GM18867 (cell line): ENCODE data around the gene LRRC61.
A peak's percentile ranks its signal among the peaks of the same experiment; 100 is the strongest.

Source experiments
- ATAC-seq: cut with Tn5 transposase; IDR thresholded peaks from one replicate; pipeline ENCODE4 v1.9.1; 2021; ENCODE audit warnings: mild to moderate bottlenecking, moderate library complexity; ENCODE audit not compliant: unreplicated experiment

Gene LRRC61

DNA sequence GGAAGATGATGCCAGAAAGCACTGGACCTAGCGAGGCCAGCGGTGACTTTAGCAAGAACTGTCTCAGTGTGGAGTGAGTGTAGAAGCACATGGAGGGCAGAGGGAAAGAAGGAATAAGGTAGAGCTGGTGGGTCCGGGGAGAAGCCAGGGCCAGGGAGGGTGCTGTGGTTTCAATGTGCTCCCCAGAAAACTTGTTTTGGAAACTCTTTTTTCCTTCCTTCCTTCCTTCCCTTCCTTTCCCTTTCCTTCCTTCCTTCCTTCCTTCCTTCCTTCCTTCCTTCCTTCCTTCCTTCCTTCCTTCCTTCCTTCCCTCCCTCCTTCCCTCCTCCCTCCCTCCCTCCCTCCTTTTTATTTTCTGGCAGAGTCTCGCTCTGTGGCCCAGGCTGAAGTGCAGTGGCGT, 23.8 kb downstream of the LRRC61 start:
- ATAC-seq: no peak

GRCh38 chr7:150351587-150352194, 28.5 kb downstream of the LRRC61 start:
- no peak for ATAC-seq

GRCh38 chr7:150355666-150356059, 32.5 kb downstream of the LRRC61 start:
- ATAC-seq: no peak

- ATAC-seq: no peak
Observed at GRCh38 chr7:150356265-150356897, 33.2 kb downstream of the LRRC61 start.

DNA sequence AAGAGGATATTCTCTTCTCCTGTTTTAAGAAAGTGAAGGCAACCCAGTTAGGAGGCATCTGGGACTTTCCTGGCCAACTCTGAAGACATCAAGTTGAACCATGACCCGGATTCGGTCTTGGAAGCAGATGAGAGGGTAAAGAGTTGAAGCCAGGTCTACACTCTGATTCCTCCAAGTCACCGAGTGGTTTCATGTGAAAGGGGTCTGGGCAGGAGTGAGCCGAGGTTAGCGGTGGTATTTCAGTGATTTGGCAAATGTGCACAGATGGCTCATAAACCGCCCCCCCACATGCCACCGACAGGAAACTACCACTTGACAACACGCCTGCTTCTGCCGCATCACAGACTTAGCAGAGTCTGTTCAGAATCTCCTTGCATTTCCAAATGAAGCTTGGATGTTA, 34.1 kb downstream of the LRRC61 start:
- no peak for ATAC-seq

DNA sequence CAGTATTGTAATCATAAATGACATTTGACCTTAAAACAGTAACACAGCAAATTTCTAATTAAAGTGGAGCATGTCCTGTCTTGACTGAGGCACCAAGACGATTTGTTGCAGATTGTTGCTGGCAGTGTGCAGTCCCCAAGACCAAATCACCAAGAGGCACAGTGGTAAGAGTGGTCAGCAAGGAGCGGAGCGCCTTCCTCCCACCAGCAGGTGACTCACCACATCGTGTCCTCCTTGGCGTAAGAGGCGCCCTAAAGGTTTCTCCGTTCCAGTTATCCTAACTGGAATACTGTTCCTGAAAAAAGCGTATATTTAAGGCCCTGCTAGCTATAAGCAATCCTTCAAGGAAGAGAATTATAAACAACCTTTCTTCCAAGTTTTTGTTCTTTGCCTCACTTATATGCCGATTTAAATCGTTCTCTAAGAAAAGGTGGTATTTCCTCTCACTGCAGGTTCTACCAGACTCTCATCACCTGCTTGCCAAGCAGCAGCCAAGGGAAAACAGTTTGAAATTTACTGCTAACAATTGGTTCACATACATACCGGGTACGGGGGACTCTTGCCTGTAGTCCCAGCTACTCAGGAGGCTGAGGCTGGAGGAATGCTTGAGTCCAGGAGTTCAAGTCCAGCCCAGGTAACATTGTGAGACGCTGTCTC, 34.7 kb downstream of the LRRC61 start:
- no peak for ATAC-seq

DNA sequence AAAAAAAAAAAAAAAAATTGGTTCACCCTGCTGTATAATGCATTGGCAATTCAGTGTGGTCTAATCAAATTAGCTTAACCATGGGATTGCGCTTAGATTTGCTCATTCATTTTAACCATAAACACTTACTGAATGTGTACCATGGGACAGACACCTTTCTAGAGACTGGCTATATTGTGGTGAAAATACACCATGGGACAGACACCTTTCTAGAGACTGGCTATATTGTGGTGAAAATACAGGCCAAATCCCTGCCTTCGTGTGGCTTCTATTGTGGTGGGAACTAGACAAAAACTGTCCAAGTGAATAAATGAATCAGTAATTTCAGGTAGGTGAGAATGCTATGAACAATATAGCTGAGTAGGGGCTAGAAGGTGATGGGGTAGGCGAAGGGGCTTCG, 35.3 kb downstream of the LRRC61 start:
- no peak for ATAC-seq

DNA sequence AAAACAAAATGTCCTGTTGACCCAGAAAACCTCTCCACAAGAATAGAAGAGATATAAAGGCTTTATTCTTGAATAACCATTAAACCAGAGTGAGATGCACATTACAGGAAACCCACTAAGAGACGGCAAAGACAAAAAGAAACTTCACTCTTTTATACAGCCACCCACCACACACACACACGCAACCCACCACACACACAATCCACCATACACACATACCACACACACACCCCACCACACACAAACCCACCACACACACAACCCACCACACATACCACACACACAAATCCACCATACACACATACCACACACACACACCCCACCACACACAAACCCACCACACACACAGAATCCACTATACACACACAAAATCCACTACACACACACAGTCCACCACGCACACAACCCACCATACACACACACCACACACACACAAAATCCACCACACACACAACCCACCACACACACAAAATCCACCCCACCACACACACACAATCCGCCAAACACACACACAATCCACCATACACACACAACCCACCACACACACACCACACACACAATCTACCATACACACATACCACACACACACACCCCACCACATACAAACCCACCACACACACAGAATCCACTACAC, 36.0 kb downstream of the LRRC61 start:
- ATAC-seq: no peak

- ATAC-seq: no peak
Observed at GRCh38 chr7:150359622-150360362, 36.6 kb downstream of the LRRC61 start.

- no peak for ATAC-seq
Observed at GRCh38 chr7:150360363-150361058, 37.4 kb downstream of the LRRC61 start.

DNA sequence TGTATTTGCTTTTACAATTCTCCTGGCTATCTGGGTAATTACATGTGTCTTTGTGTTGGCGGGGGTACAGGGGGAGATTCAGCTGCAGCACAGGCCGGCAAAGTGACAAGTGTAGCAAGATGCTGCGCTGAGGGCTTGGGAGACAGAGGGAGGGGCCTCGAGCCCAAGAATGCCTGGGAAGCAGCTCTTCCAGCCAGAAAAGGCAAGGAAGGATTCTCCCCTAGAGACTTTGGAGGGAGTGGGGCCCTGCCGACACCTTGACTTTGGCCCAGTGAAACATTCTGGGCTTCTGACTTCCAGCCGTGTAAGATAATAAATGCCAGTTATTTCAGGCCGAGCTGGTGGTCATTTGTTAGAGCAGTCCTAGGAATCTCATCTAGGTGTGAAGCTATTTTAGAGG, 38.2 kb downstream of the LRRC61 start:
- ATAC-seq: no peak

- no peak for ATAC-seq
Observed at GRCh38 chr7:150361807-150362621, 38.9 kb downstream of the LRRC61 start.

DNA sequence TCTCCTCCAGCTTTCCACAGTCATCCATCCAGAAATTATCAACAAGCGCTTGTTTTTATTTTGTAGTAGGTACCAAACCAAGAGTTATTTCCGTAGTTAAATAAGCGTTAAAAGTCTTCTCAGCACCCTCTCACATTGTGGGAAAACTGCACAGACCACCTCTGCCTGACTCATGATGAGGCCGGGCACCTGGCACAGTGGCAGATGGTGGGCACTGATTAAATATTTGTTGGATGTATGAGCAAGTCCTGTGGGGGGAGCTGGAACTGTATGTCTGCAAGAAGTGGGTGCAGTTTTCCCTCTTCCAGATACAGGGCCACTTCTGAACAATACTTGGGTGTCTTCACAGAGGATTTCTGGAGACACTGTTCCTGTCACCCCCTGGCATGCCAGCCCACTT, 40.2 kb downstream of the LRRC61 start:
- no peak for ATAC-seq

DNA sequence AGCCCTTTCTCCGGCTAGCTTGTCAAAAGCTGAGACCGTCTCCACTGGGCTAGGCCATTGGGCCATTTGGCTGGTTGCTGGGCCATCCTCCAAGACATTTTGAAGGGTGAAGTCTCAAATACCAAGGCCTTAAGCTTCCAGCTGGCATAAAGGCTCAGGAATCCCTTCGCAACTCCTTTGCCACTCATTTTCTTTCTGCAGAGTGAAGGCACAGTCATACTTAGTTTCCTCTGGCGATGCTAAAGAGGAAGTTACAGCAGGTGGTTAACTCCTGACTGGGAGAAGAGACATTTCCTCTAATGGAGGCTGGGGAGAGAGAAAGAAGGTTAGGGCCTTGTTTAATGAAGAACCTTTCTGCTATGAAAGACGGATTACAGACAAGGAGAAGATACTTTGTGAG, 40.7 kb downstream of the LRRC61 start:
- no peak for ATAC-seq

DNA sequence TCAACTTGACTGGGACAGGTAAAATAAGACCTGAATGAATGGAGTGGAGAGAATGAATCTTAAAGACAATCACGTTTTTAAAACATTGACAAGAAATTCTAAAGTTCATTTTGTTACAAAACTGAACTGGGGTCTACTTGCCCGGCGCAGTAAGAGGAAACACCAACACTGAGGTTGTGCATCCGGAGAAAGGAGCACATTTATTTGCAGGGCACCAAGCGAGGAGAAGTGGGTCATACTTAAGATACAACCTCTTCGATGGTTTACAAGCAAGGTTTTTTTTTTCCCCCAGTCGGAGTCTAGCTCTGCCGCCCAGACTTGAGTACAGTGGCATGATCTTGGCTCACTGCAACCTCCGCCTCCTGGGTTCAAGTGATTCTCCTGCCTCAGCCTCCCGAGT, 42.0 kb downstream of the LRRC61 start:
- ATAC-seq: no peak

- no peak for ATAC-seq
Observed at GRCh38 chr7:150365673-150366398, 42.7 kb downstream of the LRRC61 start.

DNA sequence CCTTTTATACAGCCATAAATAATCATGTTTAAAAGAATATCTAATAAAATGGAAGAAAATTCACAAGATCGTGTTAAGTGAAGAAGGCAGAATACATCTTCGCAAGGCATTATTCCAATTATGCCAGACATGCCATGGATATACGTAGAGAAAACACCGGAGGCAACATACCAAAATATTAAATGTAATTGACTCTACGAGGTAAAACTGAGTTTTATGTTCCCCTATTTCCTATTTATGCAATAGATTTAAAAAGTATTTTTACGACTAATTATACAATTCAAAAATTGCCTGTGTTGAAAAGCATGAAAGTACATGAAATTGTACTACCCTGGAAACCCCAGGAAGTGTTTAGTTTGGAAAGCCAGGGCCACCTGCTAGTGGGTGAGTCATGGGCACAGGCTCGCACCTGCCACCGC, 44.5 kb downstream of the LRRC61 start:
- no peak for ATAC-seq

DNA sequence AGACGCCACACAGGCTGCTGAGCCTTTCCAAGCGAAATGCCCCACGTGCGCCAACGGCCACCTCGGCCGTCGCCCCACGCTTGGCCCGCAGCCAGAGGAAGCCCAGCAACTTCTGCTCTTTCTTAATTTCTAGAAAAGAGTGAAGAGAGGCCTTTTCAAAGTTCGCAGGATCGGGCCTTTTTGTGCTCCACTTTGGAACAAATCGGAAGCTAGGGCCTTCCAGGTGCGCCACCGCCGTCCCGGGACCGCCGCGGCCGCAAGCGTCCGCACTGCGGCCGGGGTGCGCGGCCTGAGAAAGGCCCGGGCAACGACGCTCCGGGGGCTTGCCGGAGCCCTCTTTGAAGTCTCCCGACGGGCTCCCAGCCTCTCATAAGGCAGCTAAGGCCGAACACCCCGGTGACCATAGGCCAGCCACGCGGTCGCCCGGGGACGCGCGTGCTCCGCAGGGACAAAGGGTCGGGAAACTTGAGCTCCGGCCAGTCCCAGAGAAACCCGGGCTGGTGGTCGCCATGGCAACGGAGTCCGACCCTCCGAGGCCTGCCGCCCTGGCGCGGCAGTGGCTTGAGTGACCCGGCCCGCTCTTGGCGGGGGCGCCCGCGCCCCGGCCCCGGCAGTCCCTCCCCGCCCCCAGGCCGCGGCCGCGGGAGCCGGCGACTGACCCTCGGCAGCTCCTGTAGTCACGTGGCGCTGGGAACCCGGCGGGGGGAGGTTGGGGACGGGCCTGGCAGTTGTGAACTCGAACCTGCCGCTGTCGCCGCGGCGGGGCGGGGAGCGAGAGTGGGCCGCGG, 45.1 kb downstream of the LRRC61 start, which contains the start of gene REPIN1:
TSS of gene REPIN1 (plus strand) at position 727 of the 788 bp plus-strand sequence. CDS start 890 bp downstream, outside the sequence.
- ATAC-seq: peak; percentile 66
